WTC11 (cell line): Measurements from ENCODE around the gene PKIG. TPM values are rescaled to one million over a fixed set of nuclear protein-coding genes. Genes with fewer than 3 reads are reported as not detected.

ENCODE experiments used
- ATAC-seq: fragments of 200-7000 bp; cut with Tn5 transposase; 2 replicates; pipeline ENCODE4 v1.10.0; 2021; ENCODE audit warnings: mild to moderate bottlenecking, moderate library complexity
- CTCF ChIA-PET: fragments of 300-600 bp; sonication (Branson Sonifier 250); formaldehyde crosslinking; loops from one replicate; lab custom pipeline; 2021; ENCODE audit warnings: antibody characterized with exemption; lab: Charles Lee
- POLR2A ChIA-PET: fragments of 350-600 bp; sonication (Branson Sonifier 250); formaldehyde crosslinking; loops from one replicate; lab custom pipeline; 2021; ENCODE audit warnings: antibody characterized with exemption; lab: Charles Lee
- DNase-seq: peaks from one replicate; pipeline ENCODE4 v3.0.0; 2021; ENCODE audit warnings: low spot score
- H3K27ac Mint-ChIP-seq: 2 replicates; pipeline ENCODE4 v1.8.0; 2021; ENCODE audit warnings: mixed read lengths
- H3K27me3 Mint-ChIP-seq: 2 replicates; pipeline ENCODE4 v1.8.0; 2021; ENCODE audit warnings: low read depth, mild to moderate bottlenecking, moderate library complexity, mixed read lengths
- H3K36me3 Mint-ChIP-seq: 2 replicates; pipeline ENCODE4 v1.8.0; 2021; ENCODE audit warnings: mixed read lengths
- H3K4me1 Mint-ChIP-seq: 2 replicates; pipeline ENCODE4 v1.8.0; 2022; ENCODE audit warnings: mixed read lengths
- H3K4me3 Mint-ChIP-seq: 2 replicates; pipeline ENCODE4 v1.8.0; 2021; ENCODE audit warnings: mild to moderate bottlenecking, moderate library complexity, mixed read lengths
- H3K9me3 Mint-ChIP-seq: 2 replicates; pipeline ENCODE4 v1.8.0; 2021; ENCODE audit warnings: mixed read lengths
- ARID4B ChIP-seq: sonication (generic); formaldehyde crosslinking; IDR thresholded peaks from 2 replicates; pipeline ENCODE4 v1.8.0; 2023; ENCODE audit warnings: missing genetic modification reagents, mild to moderate bottlenecking, borderline replicate concordance
- ATF2 ChIP-seq: sonication (generic); formaldehyde crosslinking; IDR thresholded peaks from 2 replicates; pipeline ENCODE4 v1.8.1; 2022; ENCODE audit warnings: low read depth, missing genetic modification reagents, borderline replicate concordance
- CREB1 ChIP-seq: sonication (generic); formaldehyde crosslinking; IDR thresholded peaks from 2 replicates; pipeline ENCODE4 v1.8.0; 2023; ENCODE audit warnings: mild to moderate bottlenecking, missing genetic modification reagents
- CREM ChIP-seq: sonication (generic); formaldehyde crosslinking; IDR thresholded peaks from 2 replicates; pipeline ENCODE4 v1.8.1; 2022; ENCODE audit warnings: mild to moderate bottlenecking, missing genetic modification reagents, moderate library complexity
- FOXK1 ChIP-seq: sonication (generic); formaldehyde crosslinking; IDR thresholded peaks from 2 replicates; pipeline ENCODE4 v1.8.0; 2022; ENCODE audit warnings: mild to moderate bottlenecking, moderate library complexity, missing genetic modification reagents
- GRHL2 ChIP-seq: fragments of 250-450 bp; sonication (Bioruptor Pico); IDR thresholded peaks from 2 replicates; pipeline ENCODE4 v1.8.0; 2022; ENCODE audit warnings: mild to moderate bottlenecking, moderate library complexity; ENCODE audit not compliant: insufficient replicate concordance, severe bottlenecking
- HMGXB4 ChIP-seq: sonication (generic); formaldehyde crosslinking; IDR thresholded peaks from 2 replicates; pipeline ENCODE4 v1.8.1; 2023; ENCODE audit warnings: mild to moderate bottlenecking, moderate library complexity, missing genetic modification reagents
- MAX ChIP-seq: sonication (generic); formaldehyde crosslinking; IDR thresholded peaks from 2 replicates; pipeline ENCODE4 v1.8.0; 2022; ENCODE audit warnings: mild to moderate bottlenecking, missing genetic modification reagents
- PRDM15 ChIP-seq: sonication (generic); formaldehyde crosslinking; IDR thresholded peaks from 2 replicates; pipeline ENCODE4 v1.8.0; 2022; ENCODE audit warnings: missing genetic modification reagents
- PRRX2 ChIP-seq: fragments of 250-450 bp; sonication (Bioruptor Pico); IDR thresholded peaks from 2 replicates; pipeline ENCODE4 v1.8.0; 2021; ENCODE audit warnings: mild to moderate bottlenecking
- STAT6 ChIP-seq: sonication (generic); formaldehyde crosslinking; conservative IDR thresholded peaks from 2 replicates; pipeline ENCODE4 v1.8.1; 2023; ENCODE audit warnings: mild to moderate bottlenecking, low read depth, missing genetic modification reagents, moderate library complexity
- TCF7 ChIP-seq: sonication (generic); formaldehyde crosslinking; IDR thresholded peaks from 2 replicates; pipeline ENCODE4 v1.8.0; 2022; ENCODE audit warnings: mild to moderate bottlenecking, low read depth, missing genetic modification reagents, moderate library complexity
- USF2 ChIP-seq: sonication (generic); formaldehyde crosslinking; IDR thresholded peaks from 2 replicates; pipeline ENCODE4 v1.8.1; 2023; ENCODE audit warnings: mild to moderate bottlenecking, missing genetic modification reagents, moderate library complexity
- ZBTB43 ChIP-seq: sonication (generic); formaldehyde crosslinking; IDR thresholded peaks from 2 replicates; pipeline ENCODE4 v1.8.1; 2023; ENCODE audit warnings: mild to moderate bottlenecking, missing genetic modification reagents
- ZNF219 ChIP-seq: sonication (generic); formaldehyde crosslinking; IDR thresholded peaks from 2 replicates; pipeline ENCODE4 v1.8.0; 2023; ENCODE audit warnings: missing genetic modification reagents, mild to moderate bottlenecking, borderline replicate concordance
- ZNF396 ChIP-seq: fragments of 250-450 bp; sonication (Bioruptor Pico); IDR thresholded peaks from 2 replicates; pipeline ENCODE4 v1.8.0; 2021; ENCODE audit warnings: mild to moderate bottlenecking, moderate library complexity, borderline replicate concordance
- ZNF423 ChIP-seq: fragments of 250-450 bp; sonication (Bioruptor Pico); IDR thresholded peaks from 2 replicates; pipeline ENCODE4 v2.1.2; 2022; ENCODE audit warnings: mild to moderate bottlenecking, moderate library complexity
- ZSCAN18 ChIP-seq: fragments of 250-450 bp; sonication (Bioruptor Pico); IDR thresholded peaks from 2 replicates; pipeline ENCODE4 v2.1.2; 2022; ENCODE audit warnings: mild to moderate bottlenecking, moderate library complexity
- total RNA-seq: library from RNA; stranded (reverse); gene quantifications from 3 replicates; pipeline ENCODE4 v1.2.3, GENCODE V29; 2021

Gene PKIG
- total RNA-seq, 1 experiment from 2014 or later, result 22.7 TPM

- TF ChIP-seq ZNF423 (CRISPR knock-in tag) (no peak), ZBTB43 (CRISPR knock-in tag) (no peak), CREM (CRISPR knock-in tag) (no peak)
These were observed 8.9 kb upstream of the PKIG start (continued) for GRCh38 chr20:44573501-44573869.

- ATAC-seq (no peak), DNase-seq (no peak)
- H3K4me3 Mint-ChIP-seq, result no peak overlapping the region
- ChIA-PET CTCF (interaction anchor here (2.8 kb wide), 1 partner anchor 24 kb away, joined by 11 read pairs; no protein-coding TSS in a partner anchor), POLR2A (no interaction called here)
- H3K27ac Mint-ChIP-seq, result no peak overlapping the region
- no peaks in the 10 kb centered on the region for H3K4me1 Mint-ChIP-seq
- H3K36me3 Mint-ChIP-seq, result no peaks in the 10 kb centered on the region
- no peaks in the 10 kb centered on the region for H3K9me3 Mint-ChIP-seq
- H3K27me3 Mint-ChIP-seq, result no peaks in the 10 kb centered on the region
- TF ChIP-seq PRDM15 (CRISPR knock-in tag), result no peak
- TF ChIP-seq TCF7 (CRISPR knock-in tag), result no peak
- TF ChIP-seq ZSCAN18 (CRISPR knock-in tag), result no peak
- TF ChIP-seq GRHL2, result no peak
- no peak for TF ChIP-seq ZNF396 (CRISPR knock-in tag)
- TF ChIP-seq STAT6, result no peak
- no peak for TF ChIP-seq FOXK1 (CRISPR knock-in tag)
- no peak for TF ChIP-seq ARID4B (CRISPR knock-in tag)
- no peak for TF ChIP-seq ATF2 (CRISPR knock-in tag)
- TF ChIP-seq PRRX2 (CRISPR knock-in tag), result no peak
- no peak for TF ChIP-seq HMGXB4 (CRISPR knock-in tag)
- no peak for TF ChIP-seq CREB1 (CRISPR knock-in tag)
- no peak for TF ChIP-seq USF2 (CRISPR knock-in tag)
- no peak for TF ChIP-seq ZNF219 (CRISPR knock-in tag)
- no peak for TF ChIP-seq MAX (CRISPR knock-in tag)
These were observed 8.0 kb upstream of the PKIG start for GRCh38 chr20:44574372-44574771.
